Activated naive CD4-positive, alpha-beta T cell treated with anti-CD3 and anti-CD28 coated beads for 36 hours (primary cell): ENCODE measurements around the gene ZNF76. TPM values are rescaled to one million over a fixed set of nuclear protein-coding genes. Genes with fewer than 3 reads are reported as not detected.

ENCODE experiments used
- CTCF ChIA-PET: fragments of 350-600 bp; sonication (Branson Sonifier 250); formaldehyde crosslinking; loops from one replicate; lab custom pipeline; 2021; ENCODE audit warnings: antibody characterized with exemption; lab: Charles Lee
- DNase-seq: peaks from one replicate; pipeline ENCODE4 v3.0.0-alpha.2; 2020
- H3K27ac Mint-ChIP-seq: one replicate; pipeline ENCODE4 v1.8.0; 2021; ENCODE audit warnings: mild to moderate bottlenecking, mixed read lengths
- H3K27me3 Mint-ChIP-seq: one replicate; pipeline ENCODE4 v1.8.0; 2021; ENCODE audit warnings: low read depth, mixed read lengths
- H3K36me3 Mint-ChIP-seq: one replicate; pipeline ENCODE4 v1.8.0; 2021; ENCODE audit warnings: low read depth, mixed read lengths
- H3K4me1 Mint-ChIP-seq: one replicate; pipeline ENCODE4 v1.8.0; 2021; ENCODE audit warnings: low read depth, mixed read lengths
- H3K4me3 Mint-ChIP-seq: one replicate; pipeline ENCODE4 v1.8.0; 2021; ENCODE audit warnings: mild to moderate bottlenecking, moderate library complexity, mixed read lengths
- H3K9me3 Mint-ChIP-seq: one replicate; pipeline ENCODE4 v1.8.0; 2021; ENCODE audit warnings: mixed read lengths
- intact Hi-C: fragments of 100-400 bp; cut with micrococcal nuclease; formaldehyde crosslinking; loops from one replicate; pipeline ENCODE4 v1.15.1; 2023
- total RNA-seq, 2 experiments: library from RNA; stranded (reverse); gene quantifications; one replicate each; pipeline ENCODE4 v1.2.3, GENCODE V29; 2021

ZNF76 gene
- total RNA-seq, 2 experiments from 2014 or later, result 32.4 to 38.2 TPM

DNA sequence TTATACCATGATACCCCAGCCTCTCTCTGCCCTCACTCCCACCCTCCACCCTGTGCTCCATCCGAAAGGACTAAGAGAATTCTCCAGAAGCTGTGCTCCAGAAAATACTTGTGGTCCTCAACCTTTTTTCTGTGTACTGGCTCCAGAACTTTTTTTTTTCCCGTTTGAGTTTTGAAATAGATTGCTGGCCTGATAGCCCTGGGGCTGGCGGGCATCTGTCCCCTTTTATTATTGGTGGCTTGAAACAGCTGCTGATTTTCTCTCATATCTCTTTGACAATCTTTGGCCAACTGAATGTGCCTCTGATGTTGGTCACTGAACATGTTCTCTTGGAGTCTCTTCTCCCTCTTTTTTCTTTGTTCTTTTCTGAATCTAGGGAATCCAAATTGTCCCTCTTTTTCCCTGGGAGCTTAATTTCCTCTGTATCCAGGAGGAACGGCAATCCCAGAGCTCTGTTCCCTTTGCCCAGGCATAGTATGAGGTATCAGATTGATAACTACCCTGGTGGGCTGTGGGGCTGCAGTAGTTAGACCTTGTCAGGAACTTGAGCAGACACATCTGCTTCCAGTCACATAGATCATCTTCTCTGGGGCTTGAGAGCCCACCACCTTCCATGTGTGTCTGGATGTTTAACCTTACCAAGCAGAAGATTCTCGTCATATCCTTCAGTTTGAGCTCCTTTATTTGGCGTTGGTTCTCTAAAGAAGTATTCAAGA is 84.5 kb downstream of the ZNF76 start:
- CTCF ChIA-PET, result interaction anchor here (0.5 to 6.7 kb wide), 8 partner anchors 12 to 124 kb away, joined by 3 to 132 read pairs (median 3); partner anchors contain the start of genes DEF6, FANCE and RPL10A
- no peaks in the 10 kb centered on the region for H3K27me3 Mint-ChIP-seq
- H3K4me3 Mint-ChIP-seq, result peak overlapping the region; percentile 97
- no peaks in the 10 kb centered on the region for H3K9me3 Mint-ChIP-seq
- peak overlapping the region; percentile 87 for H3K27ac Mint-ChIP-seq
- intact Hi-C loops, result loop anchor here (2.0 to 10.0 kb wide), 4 partner anchors 25 to 393 kb away; partner anchors contain the start of gene ARMC12
- peaks cover 8% of the 10 kb centered on the region for H3K36me3 Mint-ChIP-seq
- DNase-seq, result no peak
- H3K4me1 Mint-ChIP-seq, result peaks cover 47% of the 10 kb centered on the region

Other genes with a start within 250 kb of the ZNF76 start
- gene TCP11, start 118.4 kb upstream of the ZNF76 start, total RNA-seq, result not detected
- not detected for gene SCUBE3, start 45.8 kb upstream of the ZNF76 start, total RNA-seq
- 10 to 100 TPM; 89.9 to 90.6 TPM for gene DEF6, start 38.1 kb downstream of the ZNF76 start, total RNA-seq
- gene PPARD, start 82.8 kb downstream of the ZNF76 start, total RNA-seq, result 10 to 100 TPM; 10.8 to 11.2 TPM
- 10 to 100 TPM; 16.3 TPM for gene FANCE, start 192.6 kb downstream of the ZNF76 start, total RNA-seq
- 1,000 to 10,000 TPM; 2,437 to 2,507 TPM for gene RPL10A, start 208.7 kb downstream of the ZNF76 start, total RNA-seq
- 1 to 10 TPM; 1.1 to 1.4 TPM for gene TEAD3, start 237.3 kb downstream of the ZNF76 start, total RNA-seq